ENCODE data around the gene RYR3. TPM values are rescaled to one million over a fixed set of nuclear protein-coding genes. Genes with fewer than 3 reads are reported as not detected.

RYR3 gene
- total RNA-seq, 1 donor from 2014 or later: 0.07 TPM

GRCh38 chr15:33369941-33370622 is 59.3 kb downstream of the RYR3 start:
- TF ChIP-seq CTCF (IDR thresholded peaks at IDR 0.05): no peak
- Mint-ChIP-seq H3K4me1 (ENCODE audit: low read depth) (no peaks in the 10 kb centered on the region), H3K27me3 (ENCODE audit: low read depth) (peaks cover 39% of the 10 kb centered on the region), H3K27ac (ENCODE audit: unreplicated experiment) (no peak overlapping the region), H3K4me3 (ENCODE audit: unreplicated experiment) (no peak overlapping the region), H3K9me3 (ENCODE audit: low read depth) (no peaks in the 10 kb centered on the region), H3K36me3 (ENCODE audit: low read depth) (no peaks in the 10 kb centered on the region)
- DNase-seq (ENCODE audit: low spot score): no peak

- no peaks in the 10 kb centered on the region for H3K36me3 Mint-ChIP-seq (ENCODE audit: low read depth)
Observed at GRCh38 chr15:33370623-33371020, 59.9 kb downstream of the RYR3 start.

GRCh38 chr15:33371159-33371558 is 60.4 kb downstream of the RYR3 start:
- TF ChIP-seq CTCF (IDR thresholded peaks at IDR 0.05): no peak
- H3K4me3 Mint-ChIP-seq (ENCODE audit: unreplicated experiment): no peak overlapping the region
- no peaks in the 10 kb centered on the region for H3K36me3 Mint-ChIP-seq (ENCODE audit: low read depth)
- H3K27me3 Mint-ChIP-seq (ENCODE audit: low read depth): peaks cover 33% of the 10 kb centered on the region
- H3K9me3 Mint-ChIP-seq (ENCODE audit: low read depth): peaks cover 2% of the 10 kb centered on the region
- H3K27ac Mint-ChIP-seq (ENCODE audit: unreplicated experiment): no peak overlapping the region
- DNase-seq (ENCODE audit: low spot score): no peak
- no peaks in the 10 kb centered on the region for H3K4me1 Mint-ChIP-seq (ENCODE audit: low read depth)

More at GRCh38 chr15:33370623-33371020, 59.9 kb downstream of the RYR3 start:
- no peak overlapping the region for H3K4me3 Mint-ChIP-seq (ENCODE audit: unreplicated experiment)
- H3K4me1 Mint-ChIP-seq (ENCODE audit: low read depth): no peaks in the 10 kb centered on the region
- no peaks in the 10 kb centered on the region for H3K9me3 Mint-ChIP-seq (ENCODE audit: low read depth)
- DNase-seq (ENCODE audit: low spot score): no peak
- no peak overlapping the region for H3K27ac Mint-ChIP-seq (ENCODE audit: unreplicated experiment)
- TF ChIP-seq CTCF (IDR thresholded peaks at IDR 0.05): no peak
- H3K27me3 Mint-ChIP-seq (ENCODE audit: low read depth): peaks cover 35% of the 10 kb centered on the region

- H3K36me3 Mint-ChIP-seq (ENCODE audit: low read depth): no peaks in the 10 kb centered on the region
- peaks cover 18% of the 10 kb centered on the region for H3K27me3 Mint-ChIP-seq (ENCODE audit: low read depth)
- peaks cover 4% of the 10 kb centered on the region for H3K9me3 Mint-ChIP-seq (ENCODE audit: low read depth)
- DNase-seq (ENCODE audit: low spot score): no peak
- no peak overlapping the region for H3K27ac Mint-ChIP-seq (ENCODE audit: unreplicated experiment)
- no peak for TF ChIP-seq CTCF (IDR thresholded peaks at IDR 0.05)
- H3K4me1 Mint-ChIP-seq (ENCODE audit: low read depth): no peaks in the 10 kb centered on the region
- no peak overlapping the region for H3K4me3 Mint-ChIP-seq (ENCODE audit: unreplicated experiment)
Observed at GRCh38 chr15:33374226-33374914, 63.6 kb downstream of the RYR3 start.

GRCh38 chr15:33375236-33375635 is 64.5 kb downstream of the RYR3 start:
- no peak for TF ChIP-seq CTCF (IDR thresholded peaks at IDR 0.05)

More at GRCh38 chr15:33375236-33375635, 64.5 kb downstream of the RYR3 start:
- Mint-ChIP-seq H3K4me3 (ENCODE audit: unreplicated experiment) (no peak overlapping the region), H3K9me3 (ENCODE audit: low read depth) (peaks cover 4% of the 10 kb centered on the region), H3K36me3 (ENCODE audit: low read depth) (no peaks in the 10 kb centered on the region), H3K27ac (ENCODE audit: unreplicated experiment) (no peak overlapping the region), H3K27me3 (ENCODE audit: low read depth) (peaks cover 15% of the 10 kb centered on the region), H3K4me1 (ENCODE audit: low read depth) (no peaks in the 10 kb centered on the region)
- DNase-seq (ENCODE audit: low spot score): no peak

Data from chondrocyte (in vitro differentiated cells).